ENCODE measurements around the gene RBM20. TPM values are rescaled to one million over a fixed set of nuclear protein-coding genes. Genes with fewer than 3 reads are reported as not detected.

The RBM20 gene
- total and polyA plus RNA-seq, 2 donors from 2014 or later, result 0.88 to 2.1 TPM

GRCh38 chr10:110762109-110762848 lies 118.1 kb downstream of the RBM20 start:
- H3K36me3 ChIP-seq (ENCODE audit: control insufficient read depth in 2 of 3, insufficient read depth in 3 of 3, low read length in 3 of 3), result no peaks in the 10 kb centered on the region
- intact Hi-C loops (cut with DNase I), result no loop called here
- H3K9me3 ChIP-seq (ENCODE audit: control insufficient read depth in 2 of 3, insufficient read depth in 1 of 3, low read length in 3 of 3), result no peaks in the 10 kb centered on the region
- DNase-seq (no peak), FAIRE-seq (no peak)
- H3K27ac ChIP-seq (ENCODE audit: low read depth in 2 of 2, low read length in 2 of 2), result peak overlapping the region in 1 of 2 donors; percentile 6
- no peak overlapping the region for H3K9ac ChIP-seq (ENCODE audit: low read length in 3 of 3)
- H3K4me1 ChIP-seq (ENCODE audit: control insufficient read depth in 2 of 3, insufficient read depth in 2 of 3, low read depth in 1 of 3, low read length in 3 of 3), result peaks cover 0 to 4% (median 0%) of the 10 kb centered on the region in 3 donors
- H3K4me3 ChIP-seq (ENCODE audit: low read length in 3 of 3), result no peak overlapping the region
- no peak for TF ChIP-seq CTCF (IDR thresholded peaks at IDR 0.05; ENCODE audit: borderline replicate concordance, extremely low read depth, insufficient read depth)
- no peaks in the 10 kb centered on the region for H3K27me3 ChIP-seq (ENCODE audit: control insufficient read depth, insufficient read depth, low read length)

- no peak overlapping the region for H3K9ac ChIP-seq (ENCODE audit: low read length in 3 of 3)
- peak overlapping the region in 1 of 2 donors; percentile 6 for H3K27ac ChIP-seq (ENCODE audit: low read depth in 2 of 2, low read length in 2 of 2)
- H3K4me3 ChIP-seq (ENCODE audit: low read length in 3 of 3), result no peak overlapping the region
- H3K4me1 ChIP-seq (ENCODE audit: control insufficient read depth in 2 of 3, insufficient read depth in 2 of 3, low read depth in 1 of 3, low read length in 3 of 3), result peaks cover 0 to 4% (median 0%) of the 10 kb centered on the region in 3 donors
- intact Hi-C loops (cut with DNase I), result no loop called here
- FAIRE-seq, result no peak
- no peak for DNase-seq
- no peaks in the 10 kb centered on the region for H3K36me3 ChIP-seq (ENCODE audit: control insufficient read depth in 2 of 3, insufficient read depth in 3 of 3, low read length in 3 of 3)
- no peaks in the 10 kb centered on the region for H3K9me3 ChIP-seq (ENCODE audit: control insufficient read depth in 2 of 3, insufficient read depth in 1 of 3, low read length in 3 of 3)
- TF ChIP-seq CTCF (IDR thresholded peaks at IDR 0.05; ENCODE audit: borderline replicate concordance, extremely low read depth, insufficient read depth), result no peak
- H3K27me3 ChIP-seq (ENCODE audit: control insufficient read depth, insufficient read depth, low read length), result no peaks in the 10 kb centered on the region
Observed at GRCh38 chr10:110762849-110763211, 118.7 kb downstream of the RBM20 start.

- intact Hi-C loops (cut with DNase I), result no loop called here
- TF ChIP-seq CTCF (IDR thresholded peaks at IDR 0.05; ENCODE audit: borderline replicate concordance, extremely low read depth, insufficient read depth), result no peak
- DNase-seq, result peak in 1 of 5 donors; percentile 44
- H3K36me3 ChIP-seq (ENCODE audit: control insufficient read depth in 2 of 3, insufficient read depth in 3 of 3, low read length in 3 of 3), result no peaks in the 10 kb centered on the region
- peaks cover 0 to 4% (median 0%) of the 10 kb centered on the region in 3 donors for H3K4me1 ChIP-seq (ENCODE audit: control insufficient read depth in 2 of 3, insufficient read depth in 2 of 3, low read depth in 1 of 3, low read length in 3 of 3)
- H3K9me3 ChIP-seq (ENCODE audit: control insufficient read depth in 2 of 3, insufficient read depth in 1 of 3, low read length in 3 of 3), result no peaks in the 10 kb centered on the region
- H3K4me3 ChIP-seq (ENCODE audit: low read length in 3 of 3), result peak overlapping the region in 2 of 3 donors; percentile 62 to 76
- FAIRE-seq, result no peak
- H3K27me3 ChIP-seq (ENCODE audit: control insufficient read depth, insufficient read depth, low read length), result no peaks in the 10 kb centered on the region
- H3K9ac ChIP-seq (ENCODE audit: low read length in 3 of 3), result peak overlapping the region in 1 of 3 donors; percentile 67
- peak overlapping the region; percentile 48 to 55 for H3K27ac ChIP-seq (ENCODE audit: low read depth in 2 of 2, low read length in 2 of 2)
Observed at GRCh38 chr10:110764378-110764777, 120.2 kb downstream of the RBM20 start.
